ENCODE results near the gene TYW5. TPM values are rescaled to one million over a fixed set of nuclear protein-coding genes. Genes with fewer than 3 reads are reported as not detected.

The TYW5 gene
- total RNA-seq, 1 experiment from 2014 or later = 7.1 TPM

DNA sequence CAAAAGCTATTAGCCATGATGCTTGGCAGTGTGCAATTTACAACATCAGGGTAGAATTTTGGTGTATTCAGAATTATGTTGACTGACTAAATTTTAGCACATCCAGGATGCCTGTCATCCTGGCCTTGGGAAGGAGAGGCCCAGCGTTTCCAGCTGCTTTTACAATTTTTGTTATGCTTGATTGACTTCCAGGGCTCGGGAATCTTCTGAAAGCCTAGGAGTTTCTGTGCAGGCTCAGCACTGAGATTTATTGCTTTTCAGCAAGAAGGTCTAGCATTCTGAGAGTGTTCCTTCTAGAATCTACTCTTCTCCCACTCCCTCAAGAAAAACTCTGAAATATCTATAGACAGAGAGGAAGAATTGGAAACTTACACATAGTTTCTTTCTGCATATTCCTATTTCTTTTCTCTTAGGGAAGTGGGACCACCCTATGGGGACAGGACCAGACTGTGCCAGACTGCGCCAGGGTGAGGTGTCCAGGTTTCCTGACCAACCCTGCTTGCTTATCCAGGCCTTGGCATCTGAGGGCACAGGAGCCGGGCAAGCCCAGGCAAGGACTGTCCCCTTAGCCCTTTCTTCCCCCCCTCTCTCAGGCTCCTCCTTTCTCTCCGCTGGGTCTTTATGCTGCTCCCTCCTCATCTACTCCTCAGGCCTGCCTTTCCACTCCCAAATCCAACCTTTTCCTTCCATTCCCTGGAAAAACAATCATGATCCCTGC lies 27.0 kb upstream of the TYW5 start:
- DNase-seq (ENCODE audit: low read depth, low spot score) = no peak
- ATAC-seq = no peak
- Histone ChIP-seq H3K27me3 (ENCODE audit: control insufficient read depth, insufficient read depth, low read length) (no peaks in the 10 kb centered on the region), H3K4me1 (ENCODE audit: control insufficient read depth, insufficient read depth, low read length) (peaks cover 16% of the 10 kb centered on the region), H3K4me3 (ENCODE audit: low read depth in 2 of 2, low read length in 2 of 2) (no peak overlapping the region), H3K36me3 (ENCODE audit: control insufficient read depth, insufficient read depth, low read length) (no peaks in the 10 kb centered on the region), H3K9me3 (ENCODE audit: control insufficient read depth, insufficient read depth, low read depth, low read length) (no peaks in the 10 kb centered on the region), H3K27ac (ENCODE audit: low read length) (peak overlapping the region; percentile 37; the same call in 1 of the 2 replicates)
- POLR2A ChIA-PET = no interaction called here
- TF ChIP-seq POLR2AphosphoS5 (IDR thresholded peaks at IDR 0.05; ENCODE audit: low read depth, low read length) = no peak
- TF ChIP-seq, protein P1, sequence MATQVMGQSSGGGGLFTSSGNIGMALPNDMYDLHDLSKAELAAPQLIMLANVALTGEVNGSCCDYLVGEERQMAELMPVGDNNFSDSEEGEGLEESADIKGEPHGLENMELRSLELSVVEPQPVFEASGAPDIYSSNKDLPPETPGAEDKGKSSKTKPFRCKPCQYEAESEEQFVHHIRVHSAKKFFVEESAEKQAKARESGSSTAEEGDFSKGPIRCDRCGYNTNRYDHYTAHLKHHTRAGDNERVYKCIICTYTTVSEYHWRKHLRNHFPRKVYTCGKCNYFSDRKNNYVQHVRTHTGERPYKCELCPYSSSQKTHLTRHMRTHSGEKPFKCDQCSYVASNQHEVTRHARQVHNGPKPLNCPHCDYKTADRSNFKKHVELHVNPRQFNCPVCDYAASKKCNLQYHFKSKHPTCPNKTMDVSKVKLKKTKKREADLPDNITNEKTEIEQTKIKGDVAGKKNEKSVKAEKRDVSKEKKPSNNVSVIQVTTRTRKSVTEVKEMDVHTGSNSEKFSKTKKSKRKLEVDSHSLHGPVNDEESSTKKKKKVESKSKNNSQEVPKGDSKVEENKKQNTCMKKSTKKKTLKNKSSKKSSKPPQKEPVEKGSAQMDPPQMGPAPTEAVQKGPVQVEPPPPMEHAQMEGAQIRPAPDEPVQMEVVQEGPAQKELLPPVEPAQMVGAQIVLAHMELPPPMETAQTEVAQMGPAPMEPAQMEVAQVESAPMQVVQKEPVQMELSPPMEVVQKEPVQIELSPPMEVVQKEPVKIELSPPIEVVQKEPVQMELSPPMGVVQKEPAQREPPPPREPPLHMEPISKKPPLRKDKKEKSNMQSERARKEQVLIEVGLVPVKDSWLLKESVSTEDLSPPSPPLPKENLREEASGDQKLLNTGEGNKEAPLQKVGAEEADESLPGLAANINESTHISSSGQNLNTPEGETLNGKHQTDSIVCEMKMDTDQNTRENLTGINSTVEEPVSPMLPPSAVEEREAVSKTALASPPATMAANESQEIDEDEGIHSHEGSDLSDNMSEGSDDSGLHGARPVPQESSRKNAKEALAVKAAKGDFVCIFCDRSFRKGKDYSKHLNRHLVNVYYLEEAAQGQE (IDR thresholded peaks at IDR 0.05; ENCODE audit: insufficient read depth in 1 of 2, low read depth in 2 of 2, low read length in 1 of 2) = no peak
- TF ChIP-seq TCF7L2 (IDR thresholded peaks at IDR 0.05; ENCODE audit: low read depth, low read length) = no peak
- no peak for TF ChIP-seq SIN3A (IDR thresholded peaks at IDR 0.05; ENCODE audit: borderline replicate concordance, insufficient read depth, low read depth, low read length)
- TF ChIP-seq, protein P2, sequence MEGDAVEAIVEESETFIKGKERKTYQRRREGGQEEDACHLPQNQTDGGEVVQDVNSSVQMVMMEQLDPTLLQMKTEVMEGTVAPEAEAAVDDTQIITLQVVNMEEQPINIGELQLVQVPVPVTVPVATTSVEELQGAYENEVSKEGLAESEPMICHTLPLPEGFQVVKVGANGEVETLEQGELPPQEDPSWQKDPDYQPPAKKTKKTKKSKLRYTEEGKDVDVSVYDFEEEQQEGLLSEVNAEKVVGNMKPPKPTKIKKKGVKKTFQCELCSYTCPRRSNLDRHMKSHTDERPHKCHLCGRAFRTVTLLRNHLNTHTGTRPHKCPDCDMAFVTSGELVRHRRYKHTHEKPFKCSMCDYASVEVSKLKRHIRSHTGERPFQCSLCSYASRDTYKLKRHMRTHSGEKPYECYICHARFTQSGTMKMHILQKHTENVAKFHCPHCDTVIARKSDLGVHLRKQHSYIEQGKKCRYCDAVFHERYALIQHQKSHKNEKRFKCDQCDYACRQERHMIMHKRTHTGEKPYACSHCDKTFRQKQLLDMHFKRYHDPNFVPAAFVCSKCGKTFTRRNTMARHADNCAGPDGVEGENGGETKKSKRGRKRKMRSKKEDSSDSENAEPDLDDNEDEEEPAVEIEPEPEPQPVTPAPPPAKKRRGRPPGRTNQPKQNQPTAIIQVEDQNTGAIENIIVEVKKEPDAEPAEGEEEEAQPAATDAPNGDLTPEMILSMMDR (IDR thresholded peaks at IDR 0.05) = no peak
- in situ Hi-C loops (cut with HindIII; ENCODE audit: low pct_unique_long_range_greater_than_20kb, low sequenced_read_pairs) = no loop called here
- CTCF ChIA-PET = no interaction called here
- no TSS peak for BruUV-seq (replicated peaks)
- intact Hi-C loops (cut with micrococcal nuclease; ENCODE audit: unreplicated experiment) = loop anchor here (10.0 kb wide), 1 partner anchor 213 kb away; no protein-coding TSS in a partner anchor

DNA sequence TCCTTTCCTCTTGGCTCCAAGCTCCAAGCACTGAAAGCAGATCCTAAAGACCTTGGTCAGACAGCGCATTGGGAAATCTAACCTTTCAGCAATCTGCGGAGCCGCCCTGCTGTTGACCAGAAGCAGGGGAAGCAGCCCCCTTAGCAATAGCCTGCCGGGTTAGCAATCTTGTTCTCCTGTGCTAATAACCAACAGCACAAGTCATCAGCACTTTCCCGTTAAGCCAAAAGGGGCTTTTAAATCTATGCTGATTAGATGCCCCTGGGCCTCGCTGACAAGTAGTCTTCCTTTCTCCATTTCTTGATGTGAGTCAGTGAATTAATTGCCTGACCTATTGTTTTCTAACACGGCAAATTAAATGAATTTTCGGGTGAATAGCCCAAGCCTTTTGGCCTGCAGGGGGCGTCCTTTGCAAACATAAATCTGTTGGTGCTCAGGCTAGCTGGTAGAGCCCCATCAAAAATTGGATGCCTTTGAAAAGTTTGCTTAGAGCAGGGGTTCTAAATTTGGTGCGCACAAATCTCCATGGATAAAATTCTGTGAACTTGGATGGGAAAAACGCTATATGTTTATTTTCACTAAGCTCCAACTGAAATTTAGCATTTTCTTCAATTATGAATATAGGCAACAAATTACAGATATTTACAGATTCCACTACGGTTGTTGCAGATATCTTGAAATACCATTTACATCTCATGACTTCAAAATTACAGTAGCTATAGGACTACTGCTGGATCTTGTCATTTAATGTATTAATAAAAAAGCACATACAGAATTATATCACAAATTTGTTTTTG lies 24.7 kb upstream of the TYW5 start:
- intact Hi-C loops (cut with micrococcal nuclease; ENCODE audit: unreplicated experiment) (loop anchor here (2.0 to 10.0 kb wide), 3 partner anchors 215 to 501 kb away; partner anchors contain the start of gene SPATS2L), in situ Hi-C loops (cut with HindIII; ENCODE audit: low pct_unique_long_range_greater_than_20kb, low sequenced_read_pairs) (no loop called here)
- peak overlapping the region; percentile 74 for H3K27ac ChIP-seq (ENCODE audit: low read length)

More for the DNA sequence above, 24.7 kb upstream of the TYW5 start:
- Histone ChIP-seq H3K4me3 (ENCODE audit: low read depth in 2 of 2, low read length in 2 of 2) (peak overlapping the region in 1 of 2 experiments; percentile 25; a peak in 2 of 4 replicates), H3K4me1 (ENCODE audit: control insufficient read depth, insufficient read depth, low read length) (peaks cover 17% of the 10 kb centered on the region), H3K27me3 (ENCODE audit: control insufficient read depth, insufficient read depth, low read length) (no peaks in the 10 kb centered on the region), H3K9me3 (ENCODE audit: control insufficient read depth, insufficient read depth, low read depth, low read length) (no peaks in the 10 kb centered on the region), H3K36me3 (ENCODE audit: control insufficient read depth, insufficient read depth, low read length) (no peaks in the 10 kb centered on the region)
- DNase-seq (ENCODE audit: low read depth, low spot score) (no peak), ATAC-seq (peak; percentile 87)
- ChIA-PET POLR2A (interaction anchor here (0.6 to 0.7 kb wide), 3 partner anchors 128 to 426 kb away, joined by 3 to 5 read pairs (median 4); no protein-coding TSS in a partner anchor), CTCF (interaction anchor here (0.7 kb wide), 1 partner anchor 338 kb away, joined by 3 read pairs; no protein-coding TSS in a partner anchor)
- BruUV-seq (replicated peaks) = no TSS peak
- TF ChIP-seq, protein P2 (IDR thresholded peaks at IDR 0.05) = peak; percentile 89
- no peak for TF ChIP-seq TCF7L2 (IDR thresholded peaks at IDR 0.05; ENCODE audit: low read depth, low read length)
